ENCODE data around the gene SREBF1. TPM values are rescaled to one million over a fixed set of nuclear protein-coding genes. Genes with fewer than 3 reads are reported as not detected.

SREBF1 gene
- polyA plus RNA-seq, 1 donor = 79.1 TPM

DNA sequence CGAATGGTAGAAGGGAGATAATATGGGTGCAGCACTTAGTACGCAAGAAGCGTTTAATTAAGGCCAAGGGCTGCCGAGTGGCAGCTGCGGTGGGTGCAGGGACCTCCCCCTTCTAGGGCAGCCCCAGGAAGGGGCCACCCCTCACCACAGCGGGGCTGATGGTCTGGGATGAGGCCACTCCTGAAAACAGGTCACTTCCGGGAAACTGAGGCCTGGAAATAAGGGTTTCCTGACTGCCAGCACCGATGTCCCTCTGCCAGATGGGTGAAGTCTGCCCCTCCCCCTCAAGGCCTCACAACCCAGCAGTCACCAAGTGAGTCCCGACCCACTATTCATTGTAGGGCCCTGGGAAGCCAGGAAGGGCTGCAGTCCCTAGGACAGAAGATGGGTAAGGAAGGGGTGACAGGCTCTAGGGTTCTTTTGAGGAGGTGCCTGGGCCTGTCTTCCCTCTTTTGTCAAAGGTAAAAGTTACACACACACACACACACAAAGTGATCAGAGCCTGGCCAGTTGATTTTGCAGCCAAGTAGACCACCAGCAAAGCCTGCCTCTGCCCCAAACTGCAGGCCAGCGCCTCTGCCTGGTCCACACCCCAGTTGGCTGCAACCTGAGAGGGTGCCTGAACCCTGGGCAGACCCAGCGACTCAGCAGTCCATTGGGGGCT is 12.5 kb downstream of the SREBF1 start:
- Histone ChIP-seq H3K36me3 (ENCODE audit: control insufficient read depth, insufficient read depth, low read length) (peaks cover 21% of the 10 kb centered on the region), H3K27ac (ENCODE audit: low read length) (peak overlapping the region; percentile 91), H3K27me3 (ENCODE audit: control insufficient read depth, insufficient read depth, low read length) (no peaks in the 10 kb centered on the region), H3K4me1 (ENCODE audit: control insufficient read depth, insufficient read depth, low read length) (peaks cover 55% of the 10 kb centered on the region), H3K4me3 (ENCODE audit: low read length) (peak overlapping the region; percentile 34), H3K9me3 (ENCODE audit: control insufficient read depth, low read depth, low read length) (no peaks in the 10 kb centered on the region)
- no peak for DNase-seq
- WGBS (ENCODE audit: insufficient coverage, low lambda C conversion rate) = no CpG with 5 or more reads among the region's 11 CpGs

GRCh38 chr17:17823433-17824118 is 13.2 kb downstream of the SREBF1 start:
- DNase-seq = peak; percentile 86 to 90
- no CpG with 5 or more reads among the region's 69 CpGs for WGBS (ENCODE audit: insufficient coverage, low lambda C conversion rate)
- peaks cover 28% of the 10 kb centered on the region for H3K36me3 ChIP-seq (ENCODE audit: control insufficient read depth, insufficient read depth, low read length)
- H3K4me1 ChIP-seq (ENCODE audit: control insufficient read depth, insufficient read depth, low read length) = peaks cover 62% of the 10 kb centered on the region
- no peaks in the 10 kb centered on the region for H3K9me3 ChIP-seq (ENCODE audit: control insufficient read depth, low read depth, low read length)
- peak overlapping the region; percentile 51 for H3K4me3 ChIP-seq (ENCODE audit: low read length)
- peak overlapping the region; percentile 91 for H3K27ac ChIP-seq (ENCODE audit: low read length)
- H3K27me3 ChIP-seq (ENCODE audit: control insufficient read depth, insufficient read depth, low read length) = no peaks in the 10 kb centered on the region

DNA sequence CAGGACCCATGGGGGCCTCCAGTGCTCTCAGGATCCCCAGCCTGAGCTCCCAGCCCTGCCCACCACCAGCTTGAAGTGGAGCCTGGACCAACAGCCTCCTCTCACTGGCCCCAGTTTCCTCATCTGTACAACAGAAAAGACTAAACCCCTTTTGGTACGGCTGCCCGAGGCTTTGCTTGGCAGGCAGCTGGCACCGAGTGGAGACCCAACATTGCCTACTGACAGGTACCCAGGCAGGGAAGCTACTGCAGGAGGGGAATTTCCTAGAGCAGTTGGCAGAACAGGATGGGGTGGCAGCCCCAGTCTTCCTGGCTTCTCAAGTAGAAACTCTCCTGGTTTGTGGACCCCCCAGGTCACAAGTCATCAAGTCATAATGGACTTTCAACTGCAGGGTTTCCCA is 14.2 kb downstream of the SREBF1 start:
- no peak for DNase-seq
- no CpG with 5 or more reads among the region's 3 CpGs for WGBS (ENCODE audit: insufficient coverage, low lambda C conversion rate)
- H3K27me3 ChIP-seq (ENCODE audit: control insufficient read depth, insufficient read depth, low read length) = no peaks in the 10 kb centered on the region
- peaks cover 69% of the 10 kb centered on the region for H3K4me1 ChIP-seq (ENCODE audit: control insufficient read depth, insufficient read depth, low read length)
- no peak overlapping the region for H3K27ac ChIP-seq (ENCODE audit: low read length)
- H3K36me3 ChIP-seq (ENCODE audit: control insufficient read depth, insufficient read depth, low read length) = peaks cover 30% of the 10 kb centered on the region
- H3K9me3 ChIP-seq (ENCODE audit: control insufficient read depth, low read depth, low read length) = no peaks in the 10 kb centered on the region
- H3K4me3 ChIP-seq (ENCODE audit: low read length) = peak overlapping the region; percentile 51

- DNase-seq = no peak
- H3K4me3 ChIP-seq (ENCODE audit: low read length) = no peak overlapping the region
These were observed 14.6 kb downstream of the SREBF1 start for GRCh38 chr17:17822189-17822588.

DNA sequence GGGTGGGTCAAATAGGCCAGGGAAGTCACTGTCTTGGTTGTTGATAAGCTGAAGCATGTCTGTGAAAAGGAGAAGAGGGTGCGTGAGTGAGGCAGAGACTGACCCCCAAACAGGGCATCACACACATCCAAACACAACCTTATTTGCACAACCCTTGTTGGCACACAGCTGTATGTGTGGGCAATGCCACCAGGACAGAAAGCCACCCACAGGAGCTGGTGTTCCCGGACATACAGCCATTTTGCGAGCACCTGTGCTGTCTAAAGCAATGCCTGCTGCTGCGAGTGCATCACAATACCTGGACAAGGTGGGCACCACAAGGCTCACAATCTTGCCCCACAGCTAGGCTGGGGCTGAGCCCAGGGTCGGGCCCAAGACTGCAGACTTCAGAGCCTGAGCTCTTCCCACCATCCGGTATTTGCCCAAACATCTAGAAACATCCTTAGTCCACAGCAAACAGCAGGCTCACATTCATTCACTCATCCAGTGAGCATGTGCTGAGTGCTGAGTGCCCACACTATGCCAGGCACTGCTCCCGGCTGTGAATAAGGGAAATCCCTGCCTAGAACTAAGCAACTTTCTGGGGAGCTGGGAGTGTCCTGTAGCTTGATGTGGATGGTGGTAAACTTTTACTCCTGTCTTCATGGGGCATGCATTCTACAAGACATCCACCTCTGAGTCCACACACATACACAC is 16.2 kb downstream of the SREBF1 start:
- Histone ChIP-seq H3K27ac (ENCODE audit: low read length) (no peak overlapping the region), H3K36me3 (ENCODE audit: control insufficient read depth, insufficient read depth, low read length) (peaks cover 44% of the 10 kb centered on the region), H3K4me3 (ENCODE audit: low read length) (no peak overlapping the region), H3K9me3 (ENCODE audit: control insufficient read depth, low read depth, low read length) (no peaks in the 10 kb centered on the region), H3K4me1 (ENCODE audit: control insufficient read depth, insufficient read depth, low read length) (peaks cover 61% of the 10 kb centered on the region), H3K27me3 (ENCODE audit: control insufficient read depth, insufficient read depth, low read length) (no peaks in the 10 kb centered on the region)
- no peak for DNase-seq
- WGBS (ENCODE audit: insufficient coverage, low lambda C conversion rate) = no CpG with 5 or more reads among the region's 7 CpGs

More at GRCh38 chr17:17822189-17822588, 14.6 kb downstream of the SREBF1 start:
- Histone ChIP-seq H3K4me1 (ENCODE audit: control insufficient read depth, insufficient read depth, low read length) (peaks cover 69% of the 10 kb centered on the region), H3K9me3 (ENCODE audit: control insufficient read depth, low read depth, low read length) (no peaks in the 10 kb centered on the region), H3K27ac (ENCODE audit: low read length) (no peak overlapping the region), H3K27me3 (ENCODE audit: control insufficient read depth, insufficient read depth, low read length) (no peaks in the 10 kb centered on the region), H3K36me3 (ENCODE audit: control insufficient read depth, insufficient read depth, low read length) (peaks cover 33% of the 10 kb centered on the region)
- no CpG with 5 or more reads among the region's 1 CpG for WGBS (ENCODE audit: insufficient coverage, low lambda C conversion rate)

- H3K9me3 ChIP-seq (ENCODE audit: control insufficient read depth, low read depth, low read length) = no peaks in the 10 kb centered on the region
- peaks cover 56% of the 10 kb centered on the region for H3K4me1 ChIP-seq (ENCODE audit: control insufficient read depth, insufficient read depth, low read length)
- no CpG with 5 or more reads among the region's 10 CpGs for WGBS (ENCODE audit: insufficient coverage, low lambda C conversion rate)
- no peak for DNase-seq
- H3K27me3 ChIP-seq (ENCODE audit: control insufficient read depth, insufficient read depth, low read length) = no peaks in the 10 kb centered on the region
- H3K36me3 ChIP-seq (ENCODE audit: control insufficient read depth, insufficient read depth, low read length) = peaks cover 50% of the 10 kb centered on the region
- H3K4me3 ChIP-seq (ENCODE audit: low read length) = no peak overlapping the region
- no peak overlapping the region for H3K27ac ChIP-seq (ENCODE audit: low read length)
These were observed 16.7 kb downstream of the SREBF1 start for GRCh38 chr17:17820046-17820445.

GRCh38 chr17:17819561-17819995 is 17.2 kb downstream of the SREBF1 start:
- peaks cover 54% of the 10 kb centered on the region for H3K36me3 ChIP-seq (ENCODE audit: control insufficient read depth, insufficient read depth, low read length)
- H3K4me1 ChIP-seq (ENCODE audit: control insufficient read depth, insufficient read depth, low read length) = peaks cover 51% of the 10 kb centered on the region
- no peak overlapping the region for H3K27ac ChIP-seq (ENCODE audit: low read length)
- H3K4me3 ChIP-seq (ENCODE audit: low read length) = no peak overlapping the region
- no CpG with 5 or more reads among the region's 12 CpGs for WGBS (ENCODE audit: insufficient coverage, low lambda C conversion rate)
- no peaks in the 10 kb centered on the region for H3K27me3 ChIP-seq (ENCODE audit: control insufficient read depth, insufficient read depth, low read length)
- peak in 1 of 2 donors; percentile 43 for DNase-seq
- H3K9me3 ChIP-seq (ENCODE audit: control insufficient read depth, low read depth, low read length) = no peaks in the 10 kb centered on the region

DNA sequence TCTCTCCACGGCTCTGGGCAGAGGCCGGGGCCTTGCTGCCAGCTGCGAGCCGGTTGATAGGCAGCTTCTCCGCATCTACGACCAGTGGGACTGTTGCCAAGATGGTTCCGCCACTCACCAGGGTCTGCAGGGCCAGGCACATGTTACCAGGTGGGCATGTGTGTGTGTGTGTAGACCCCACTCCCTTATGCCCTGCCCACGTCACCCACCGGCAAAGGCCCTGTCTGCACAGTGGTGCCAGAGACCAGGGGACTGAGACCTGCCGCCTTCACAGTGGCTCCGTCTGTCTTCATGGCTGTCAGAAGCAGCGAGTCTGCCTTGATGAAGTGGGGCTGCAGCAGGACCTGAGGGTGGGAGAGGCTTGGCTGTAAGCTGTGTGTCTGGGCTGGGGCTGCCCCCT is 17.7 kb downstream of the SREBF1 start:
- peaks cover 59% of the 10 kb centered on the region for H3K36me3 ChIP-seq (ENCODE audit: control insufficient read depth, insufficient read depth, low read length)

GRCh38 chr17:17818088-17818526 is 18.7 kb downstream of the SREBF1 start:
- Histone ChIP-seq H3K4me1 (ENCODE audit: control insufficient read depth, insufficient read depth, low read length) (peaks cover 40% of the 10 kb centered on the region), H3K36me3 (ENCODE audit: control insufficient read depth, insufficient read depth, low read length) (peaks cover 68% of the 10 kb centered on the region)
- peak in 1 of 2 donors; percentile 48 for DNase-seq

More for the DNA sequence above, 17.7 kb downstream of the SREBF1 start:
- H3K9me3 ChIP-seq (ENCODE audit: control insufficient read depth, low read depth, low read length) = no peaks in the 10 kb centered on the region
- no peak for DNase-seq
- H3K4me1 ChIP-seq (ENCODE audit: control insufficient read depth, insufficient read depth, low read length) = peaks cover 46% of the 10 kb centered on the region
- H3K4me3 ChIP-seq (ENCODE audit: low read length) = no peak overlapping the region
- H3K27me3 ChIP-seq (ENCODE audit: control insufficient read depth, insufficient read depth, low read length) = no peaks in the 10 kb centered on the region
- no peak overlapping the region for H3K27ac ChIP-seq (ENCODE audit: low read length)
- WGBS (ENCODE audit: insufficient coverage, low lambda C conversion rate) = no CpG with 5 or more reads among the region's 12 CpGs

DNA sequence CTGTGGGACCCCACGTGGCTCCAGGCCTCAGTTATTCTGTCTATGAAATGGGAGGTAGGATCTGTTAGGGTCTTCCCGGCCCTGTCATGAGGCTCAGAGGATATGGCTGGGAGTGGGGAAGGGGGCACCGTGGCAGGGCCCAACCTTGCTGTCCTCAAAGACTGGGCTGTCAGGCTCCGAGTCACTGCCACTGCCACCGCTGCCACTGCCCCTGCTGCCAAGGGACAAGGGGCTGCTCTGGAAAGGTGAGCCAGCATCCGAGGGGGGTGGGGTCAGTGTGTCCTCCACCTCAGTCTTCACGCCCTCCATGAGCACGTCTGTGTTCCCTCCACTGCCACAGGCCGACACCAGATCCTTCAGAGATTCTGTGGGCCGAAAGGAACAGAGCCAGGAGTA is 19.2 kb downstream of the SREBF1 start:
- Histone ChIP-seq H3K4me3 (ENCODE audit: low read length) (no peak overlapping the region), H3K4me1 (ENCODE audit: control insufficient read depth, insufficient read depth, low read length) (peaks cover 35% of the 10 kb centered on the region), H3K9me3 (ENCODE audit: control insufficient read depth, low read depth, low read length) (no peaks in the 10 kb centered on the region), H3K36me3 (ENCODE audit: control insufficient read depth, insufficient read depth, low read length) (peaks cover 72% of the 10 kb centered on the region), H3K27ac (ENCODE audit: low read length) (no peak overlapping the region), H3K27me3 (ENCODE audit: control insufficient read depth, insufficient read depth, low read length) (no peaks in the 10 kb centered on the region)
- WGBS (ENCODE audit: insufficient coverage, low lambda C conversion rate) = no CpG with 5 or more reads among the region's 10 CpGs
- no peak for DNase-seq

More at GRCh38 chr17:17818088-17818526, 18.7 kb downstream of the SREBF1 start:
- Histone ChIP-seq H3K27me3 (ENCODE audit: control insufficient read depth, insufficient read depth, low read length) (no peaks in the 10 kb centered on the region), H3K4me3 (ENCODE audit: low read length) (no peak overlapping the region), H3K9me3 (ENCODE audit: control insufficient read depth, low read depth, low read length) (no peaks in the 10 kb centered on the region), H3K27ac (ENCODE audit: low read length) (peak overlapping the region; percentile 14)
- WGBS (ENCODE audit: insufficient coverage, low lambda C conversion rate) = no CpG with 5 or more reads among the region's 10 CpGs

Measured in large intestine (tissue), 3 donors.